Muscle layer of colon (tissue), 2 donors: ENCODE results near the gene SLC4A4.
"Not testable (repeated sequence)": the region's sequence is repeated elsewhere in the genome, so short reads cannot be mapped to it uniquely, and the experiment has no call there.

ENCODE experiments used
- H3K27ac ChIP-seq: one replicate; pipeline ENCODE4 v1.7.0; 2013; ENCODE audit warnings: low read depth, mild to moderate bottlenecking, low read length, moderate library complexity
- H3K27me3 ChIP-seq, 2 donors: one replicate each; pipeline ENCODE4 v1.7.0; 2013; ENCODE audit warnings: low read length in 2 of 2, mild to moderate bottlenecking in 2 of 2; ENCODE audit not compliant: insufficient read depth in 2 of 2, control insufficient read depth in 1 of 2
- H3K36me3 ChIP-seq: one replicate; pipeline ENCODE4 v1.7.0; 2013; ENCODE audit warnings: mild to moderate bottlenecking, low read length; ENCODE audit not compliant: insufficient read depth
- H3K4me1 ChIP-seq: one replicate; pipeline ENCODE4 v1.7.0; 2013; ENCODE audit warnings: mild to moderate bottlenecking, low read length; ENCODE audit not compliant: insufficient read depth
- H3K4me3 ChIP-seq, 2 donors: one replicate each; pipeline ENCODE4 v1.7.0; 2013; ENCODE audit warnings: low read length in 2 of 2, low read depth in 1 of 2, mild to moderate bottlenecking in 1 of 2, moderate library complexity in 1 of 2
- H3K9ac ChIP-seq: one replicate; pipeline ENCODE4 v1.7.0; 2013; ENCODE audit warnings: low read length
- H3K9me3 ChIP-seq: one replicate; pipeline ENCODE4 v1.7.0; 2013; ENCODE audit warnings: mild to moderate bottlenecking, low read length
- donor health status: abdominal sarcoma.
- donor health status: Adenocarcinoma of cecum.

Gene SLC4A4

GRCh38 chr4:71383984-71384383 lies 45.2 kb downstream of the SLC4A4 start:
- Histone ChIP-seq H3K9me3 (no peaks in the 10 kb centered on the region), H3K9ac (no peak overlapping the region), H3K27ac (no peak overlapping the region), H3K4me3 (no peak overlapping the region), H3K27me3 (no peaks in the 10 kb centered on the region), H3K4me1 (no peaks in the 10 kb centered on the region), H3K36me3 (no peaks in the 10 kb centered on the region)

- H3K27ac ChIP-seq = no peak overlapping the region
- H3K9ac ChIP-seq = no peak overlapping the region
- no peaks in the 10 kb centered on the region for H3K36me3 ChIP-seq
- no peaks in the 10 kb centered on the region for H3K27me3 ChIP-seq
- no peaks in the 10 kb centered on the region for H3K4me1 ChIP-seq
- H3K4me3 ChIP-seq = no peak overlapping the region
- no peaks in the 10 kb centered on the region for H3K9me3 ChIP-seq
These were observed 50.5 kb downstream of the SLC4A4 start for GRCh38 chr4:71389149-71389827.

GRCh38 chr4:71392109-71392508 lies 53.3 kb downstream of the SLC4A4 start:
- H3K4me1 ChIP-seq = no peaks in the 10 kb centered on the region

GRCh38 chr4:71396382-71396781 lies 57.6 kb downstream of the SLC4A4 start:
- Histone ChIP-seq H3K9ac (no peak overlapping the region), H3K4me3 (no peak overlapping the region), H3K9me3 (no peaks in the 10 kb centered on the region), H3K27ac (no peak overlapping the region), H3K36me3 (no peaks in the 10 kb centered on the region), H3K4me1 (no peaks in the 10 kb centered on the region), H3K27me3 (no peaks in the 10 kb centered on the region)

More at GRCh38 chr4:71392109-71392508, 53.3 kb downstream of the SLC4A4 start:
- H3K9ac ChIP-seq = no peak overlapping the region
- H3K9me3 ChIP-seq = no peaks in the 10 kb centered on the region
- no peak overlapping the region for H3K4me3 ChIP-seq
- H3K36me3 ChIP-seq = no peaks in the 10 kb centered on the region
- H3K27ac ChIP-seq = no peak overlapping the region
- no peaks in the 10 kb centered on the region for H3K27me3 ChIP-seq

GRCh38 chr4:71400810-71401209 lies 62.0 kb downstream of the SLC4A4 start:
- H3K27me3 ChIP-seq = no peaks in the 10 kb centered on the region
- no peaks in the 10 kb centered on the region for H3K9me3 ChIP-seq
- H3K36me3 ChIP-seq = no peaks in the 10 kb centered on the region
- H3K4me1 ChIP-seq = no peaks in the 10 kb centered on the region
- H3K9ac ChIP-seq = no peak overlapping the region
- no peak overlapping the region for H3K4me3 ChIP-seq
- H3K27ac ChIP-seq = no peak overlapping the region

- Histone ChIP-seq H3K27ac (no peak overlapping the region), H3K36me3 (no peaks in the 10 kb centered on the region), H3K4me1 (no peaks in the 10 kb centered on the region), H3K4me3 (no peak overlapping the region), H3K9me3 (no peaks in the 10 kb centered on the region), H3K27me3 (no peaks in the 10 kb centered on the region), H3K9ac (no peak overlapping the region)
These were observed 63.8 kb downstream of the SLC4A4 start for GRCh38 chr4:71402616-71403015.

GRCh38 chr4:71404049-71404448 lies 65.2 kb downstream of the SLC4A4 start:
- Histone ChIP-seq H3K27me3 (no peaks in the 10 kb centered on the region), H3K27ac (no peak overlapping the region), H3K9me3 (no peaks in the 10 kb centered on the region), H3K36me3 (no peaks in the 10 kb centered on the region), H3K4me1 (no peaks in the 10 kb centered on the region), H3K9ac (no peak overlapping the region), H3K4me3 (no peak overlapping the region)

- Histone ChIP-seq H3K4me1 (no peaks in the 10 kb centered on the region), H3K9ac (no peak overlapping the region), H3K27me3 (no peaks in the 10 kb centered on the region), H3K27ac (no peak overlapping the region), H3K4me3 (no peak overlapping the region), H3K36me3 (no peaks in the 10 kb centered on the region), H3K9me3 (no peaks in the 10 kb centered on the region)
These were observed 67.0 kb downstream of the SLC4A4 start for GRCh38 chr4:71405791-71406190.

- no peak overlapping the region for H3K4me3 ChIP-seq
- H3K9ac ChIP-seq = no peak overlapping the region
- H3K36me3 ChIP-seq = no peaks in the 10 kb centered on the region
- no peaks in the 10 kb centered on the region for H3K27me3 ChIP-seq
- H3K9me3 ChIP-seq = no peaks in the 10 kb centered on the region
- H3K27ac ChIP-seq = no peak overlapping the region
- no peaks in the 10 kb centered on the region for H3K4me1 ChIP-seq
These were observed 67.7 kb downstream of the SLC4A4 start for GRCh38 chr4:71406459-71406963.

- H3K27ac ChIP-seq, H3K27me3 ChIP-seq, H3K4me1 ChIP-seq, H3K9ac ChIP-seq, H3K4me3 ChIP-seq, H3K9me3 ChIP-seq, H3K36me3 ChIP-seq: not testable (repeated sequence)
These were observed 70.1 kb downstream of the SLC4A4 start for GRCh38 chr4:71408961-71409360.

GRCh38 chr4:71411981-71412380 lies 73.2 kb downstream of the SLC4A4 start:
- Histone ChIP-seq H3K9ac (no peak overlapping the region), H3K4me1 (no peaks in the 10 kb centered on the region), H3K27me3 (no peaks in the 10 kb centered on the region), H3K4me3 (no peak overlapping the region), H3K36me3 (no peaks in the 10 kb centered on the region), H3K9me3 (no peaks in the 10 kb centered on the region), H3K27ac (no peak overlapping the region)

GRCh38 chr4:71415491-71415890 lies 76.7 kb downstream of the SLC4A4 start:
- Histone ChIP-seq H3K4me1 (no peaks in the 10 kb centered on the region), H3K36me3 (no peaks in the 10 kb centered on the region), H3K9ac (no peak overlapping the region), H3K4me3 (no peak overlapping the region), H3K27ac (no peak overlapping the region), H3K27me3 (no peaks in the 10 kb centered on the region), H3K9me3 (no peaks in the 10 kb centered on the region)
